ENCODE measurements around the gene LRRC18. TPM values are rescaled to one million over a fixed set of nuclear protein-coding genes. Genes with fewer than 3 reads are reported as not detected.
A peak's percentile ranks its signal among the peaks of the same experiment; 100 is the strongest.

The LRRC18 gene
- total RNA-seq, 1 donor: not detected

GRCh38 chr10:48976196-48976595 lies 36.6 kb upstream of the LRRC18 start:
- peak; percentile 16 for DNase-seq (ENCODE audit: low read depth)
- peak; percentile 13 for TF ChIP-seq CTCF (IDR thresholded peaks at IDR 0.05; ENCODE audit: insufficient read depth, low read length)

GRCh38 chr10:48974510-48975156 lies 35.0 kb upstream of the LRRC18 start:
- H3K4me3 ChIP-seq (ENCODE audit: low read depth, low read length): no peak overlapping the region
- DNase-seq (ENCODE audit: low read depth): no peak
- no peak for TF ChIP-seq CTCF (IDR thresholded peaks at IDR 0.05; ENCODE audit: insufficient read depth, low read length)

More at GRCh38 chr10:48976196-48976595, 36.6 kb upstream of the LRRC18 start:
- no peak overlapping the region for H3K4me3 ChIP-seq (ENCODE audit: low read depth, low read length)

- H3K4me3 ChIP-seq (ENCODE audit: low read depth, low read length): no peak overlapping the region
- no peak for DNase-seq (ENCODE audit: low read depth)
- TF ChIP-seq CTCF (IDR thresholded peaks at IDR 0.05; ENCODE audit: insufficient read depth, low read length): no peak
Measured at GRCh38 chr10:48973065-48973464, 33.4 kb upstream of the LRRC18 start.

- DNase-seq (ENCODE audit: low read depth): no peak
- no peak for TF ChIP-seq CTCF (IDR thresholded peaks at IDR 0.05; ENCODE audit: insufficient read depth, low read length)
- H3K4me3 ChIP-seq (ENCODE audit: low read depth, low read length): no peak overlapping the region
Measured at GRCh38 chr10:48970654-48971053, 31.0 kb upstream of the LRRC18 start.

GRCh38 chr10:48970046-48970445 lies 30.4 kb upstream of the LRRC18 start:
- H3K4me3 ChIP-seq (ENCODE audit: low read depth, low read length): no peak overlapping the region
- DNase-seq (ENCODE audit: low read depth): no peak
- TF ChIP-seq CTCF (IDR thresholded peaks at IDR 0.05; ENCODE audit: insufficient read depth, low read length): no peak

GRCh38 chr10:48968036-48968435 lies 28.4 kb upstream of the LRRC18 start:
- H3K4me3 ChIP-seq (ENCODE audit: low read depth, low read length): no peak overlapping the region
- TF ChIP-seq CTCF (IDR thresholded peaks at IDR 0.05; ENCODE audit: insufficient read depth, low read length): no peak
- no peak for DNase-seq (ENCODE audit: low read depth)

GRCh38 chr10:48965460-48965859 lies 25.8 kb upstream of the LRRC18 start:
- no peak for DNase-seq (ENCODE audit: low read depth)
- TF ChIP-seq CTCF (IDR thresholded peaks at IDR 0.05; ENCODE audit: insufficient read depth, low read length): no peak
- no peak overlapping the region for H3K4me3 ChIP-seq (ENCODE audit: low read depth, low read length)
